Kidney tubule cell (primary cell): ENCODE data around the gene TFF2.
A peak's percentile ranks its signal among the peaks of the same experiment; 100 is the strongest.

Source experiments
- DNase-seq: peaks from one replicate; pipeline ENCODE4 v3.0.0-alpha.2; 2018; ENCODE audit warnings: low spot score

The TFF2 gene

DNA sequence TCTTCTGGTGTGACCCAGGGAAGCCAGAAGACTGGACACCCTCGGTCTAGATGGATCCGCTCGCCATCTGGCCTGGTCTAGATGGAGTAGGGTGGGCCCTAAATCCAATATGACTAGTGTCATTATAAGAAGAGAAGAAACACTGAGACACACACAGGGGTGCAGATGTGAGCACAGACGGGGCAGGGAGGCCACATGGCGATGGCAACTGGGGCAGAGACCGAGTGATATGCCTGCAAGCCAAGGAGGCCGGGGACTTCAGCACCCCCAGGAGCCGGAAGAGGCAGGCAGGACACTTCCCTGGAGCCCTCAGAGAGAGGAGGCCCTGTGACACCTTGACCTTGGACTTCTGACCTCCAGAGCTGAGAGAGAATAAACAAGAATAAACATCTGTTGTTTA, 30.0 kb downstream of the TFF2 start:
- DNase-seq = no peak

- DNase-seq = no peak
Measured at GRCh38 chr21:42319851-42320572, 30.8 kb downstream of the TFF2 start.

- DNase-seq = no peak
Measured at GRCh38 chr21:42319376-42319775, 31.4 kb downstream of the TFF2 start.

DNA sequence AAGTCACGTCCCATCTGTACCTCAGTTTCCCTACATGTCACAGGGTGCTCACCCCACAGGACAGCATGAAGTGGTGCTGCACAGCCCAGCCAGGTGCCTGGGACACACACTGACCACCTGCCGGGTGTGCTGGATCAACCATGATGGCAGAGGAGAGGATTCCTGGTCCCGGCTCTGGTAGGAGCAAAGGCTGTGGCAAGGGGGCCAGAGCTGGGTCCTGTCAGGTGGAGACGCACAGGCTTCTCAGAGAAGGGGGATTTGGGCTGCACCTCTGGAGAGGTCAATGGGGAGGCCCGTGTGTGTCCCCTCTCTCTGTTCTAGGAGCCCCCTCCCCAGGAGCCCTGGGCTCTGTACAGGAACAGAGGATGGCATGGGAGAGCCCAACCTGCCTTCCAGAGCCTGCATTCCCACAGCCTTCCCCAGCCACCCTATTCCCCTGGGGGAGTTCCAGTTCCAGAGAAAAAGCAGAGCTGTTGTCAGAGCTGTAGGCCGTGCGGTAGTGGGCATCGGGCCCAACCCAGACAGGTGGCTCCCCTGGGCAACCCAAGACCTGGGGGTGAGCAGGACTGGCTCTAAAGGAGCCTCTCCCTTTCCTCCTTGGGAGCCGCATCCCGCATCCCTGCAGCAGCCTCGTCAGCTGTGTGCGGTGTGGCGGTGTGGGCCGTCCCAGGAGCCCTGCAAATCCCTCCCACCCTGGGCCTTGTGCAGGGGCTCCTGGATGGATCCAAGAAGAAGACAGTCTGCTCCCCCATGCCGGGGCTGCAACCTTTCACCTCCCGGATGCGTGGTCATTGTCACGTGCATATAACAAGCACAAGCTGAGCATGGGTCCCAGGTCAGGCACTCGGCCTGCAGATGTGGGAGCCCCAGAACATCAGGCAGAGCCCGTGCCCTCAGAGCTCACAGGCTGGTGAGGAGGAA, 32.7 kb downstream of the TFF2 start:
- no peak for DNase-seq

GRCh38 chr21:42317341-42317741, 33.5 kb downstream of the TFF2 start:
- no peak for DNase-seq

- DNase-seq = no peak
Measured at GRCh38 chr21:42316891-42317290, 33.9 kb downstream of the TFF2 start.

- peak; percentile 34 for DNase-seq
Measured at GRCh38 chr21:42315296-42315891, 35.4 kb downstream of the TFF2 start, which contains the start of gene TFF3. TSS of gene TFF3 (minus strand) at chr21:42315409. CDS start at chr21:42315374, 35 bp downstream.

GRCh38 chr21:42314616-42315295, 36.0 kb downstream of the TFF2 start:
- no peak for DNase-seq

DNA sequence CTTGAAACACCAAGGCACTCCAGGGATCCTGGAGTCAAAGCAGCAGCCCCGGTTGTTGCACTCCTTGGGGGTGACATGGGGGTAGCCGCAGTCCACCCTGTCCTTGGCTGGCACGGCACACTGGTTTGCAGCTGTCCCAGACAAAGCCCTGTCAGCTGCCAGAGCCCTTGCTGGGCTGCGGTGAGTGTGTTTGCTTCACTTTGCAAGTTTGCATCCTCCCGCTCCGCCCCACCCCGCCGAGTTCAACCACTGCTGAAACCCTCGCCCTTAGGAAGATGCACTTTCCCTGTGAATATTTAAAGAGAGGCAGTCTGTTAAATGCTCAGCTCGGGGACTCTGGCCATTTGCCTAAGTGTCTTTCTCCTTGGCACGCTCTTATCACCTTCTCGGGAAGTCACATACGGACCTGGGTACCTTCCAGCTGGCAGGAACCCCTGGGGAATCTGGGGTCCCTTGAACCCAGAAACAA, 37.3 kb downstream of the TFF2 start:
- no peak for DNase-seq

DNA sequence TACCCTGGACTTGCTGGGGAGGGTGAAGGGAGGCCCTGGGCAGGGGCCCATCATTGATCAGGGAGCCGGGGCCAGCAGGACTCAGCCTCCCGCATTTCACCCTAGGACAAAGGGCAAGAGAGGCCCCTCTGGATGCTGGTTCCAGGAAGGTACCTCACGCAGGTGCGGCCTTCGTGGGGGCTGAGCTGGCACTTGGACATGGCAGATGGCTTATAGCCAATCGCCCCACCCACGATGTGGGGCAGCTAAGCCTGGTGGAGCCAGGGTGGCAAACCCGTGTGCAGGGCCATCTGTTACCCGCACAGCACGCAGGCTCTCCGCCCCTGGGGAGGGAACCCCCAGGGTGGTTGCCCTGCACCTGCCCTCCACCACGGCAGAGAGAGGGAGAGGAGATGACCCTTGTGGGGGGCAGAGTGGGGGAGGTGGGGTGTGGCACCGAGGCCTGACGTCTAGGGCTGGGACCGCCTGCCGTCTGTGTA, 38.1 kb downstream of the TFF2 start:
- no peak for DNase-seq

GRCh38 chr21:42311816-42312625, 38.8 kb downstream of the TFF2 start:
- no peak for DNase-seq

DNA sequence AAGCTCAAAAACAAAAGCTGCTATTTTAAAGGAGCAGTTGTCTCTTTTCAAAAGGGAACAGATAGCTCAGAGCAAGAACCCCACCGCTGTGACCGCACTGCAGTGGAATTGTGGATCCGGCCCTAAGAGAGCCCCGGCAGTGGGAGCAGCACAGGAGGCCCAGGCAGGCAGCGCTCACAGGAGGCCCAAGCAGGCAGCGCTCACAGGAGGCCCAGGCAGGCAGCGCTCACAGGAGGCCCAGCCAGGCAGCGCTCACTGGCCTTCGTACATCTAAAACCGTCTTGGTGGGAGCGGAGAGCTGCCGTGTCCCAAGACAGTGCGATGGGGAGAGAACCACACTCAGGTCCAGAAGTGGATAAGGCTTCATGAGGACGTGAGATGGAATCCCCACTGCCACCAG, 39.6 kb downstream of the TFF2 start:
- DNase-seq = no peak

DNA sequence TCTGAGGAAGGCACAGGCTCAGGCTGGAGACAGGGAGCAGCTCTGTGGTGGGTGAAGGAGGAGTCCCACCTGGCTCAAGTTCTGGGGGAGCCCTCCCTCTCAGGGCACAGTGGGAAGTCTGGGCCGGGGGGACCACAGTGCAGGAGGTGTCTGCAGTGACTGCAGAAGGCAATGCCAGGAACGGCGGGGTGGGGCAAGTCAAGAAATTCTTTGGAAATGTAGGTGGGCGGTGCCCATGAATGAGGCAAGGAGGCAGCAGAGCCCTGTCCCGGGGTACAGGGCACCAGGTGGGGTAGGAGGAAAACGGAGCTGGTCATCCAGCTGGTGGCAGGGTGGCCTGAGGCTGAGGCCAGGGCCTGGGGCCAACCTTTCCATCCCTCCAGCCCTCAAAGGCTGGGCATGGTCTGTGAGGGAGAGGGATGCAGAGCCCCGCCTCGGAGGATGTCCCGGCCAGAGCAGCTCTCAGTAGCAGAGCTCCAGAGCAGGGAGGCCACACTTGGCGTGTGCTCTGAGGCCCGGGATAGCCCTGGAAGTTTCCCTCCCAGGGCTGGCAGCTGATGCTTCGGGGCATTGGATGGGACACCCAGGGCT, 40.3 kb downstream of the TFF2 start:
- no peak for DNase-seq

- DNase-seq = peak; percentile 35
Measured at GRCh38 chr21:42309753-42310213, 41.0 kb downstream of the TFF2 start.

- DNase-seq = no peak
Measured at GRCh38 chr21:42308914-42309752, 41.7 kb downstream of the TFF2 start.

- no peak for DNase-seq
Measured at GRCh38 chr21:42308161-42308913, 42.5 kb downstream of the TFF2 start.

DNA sequence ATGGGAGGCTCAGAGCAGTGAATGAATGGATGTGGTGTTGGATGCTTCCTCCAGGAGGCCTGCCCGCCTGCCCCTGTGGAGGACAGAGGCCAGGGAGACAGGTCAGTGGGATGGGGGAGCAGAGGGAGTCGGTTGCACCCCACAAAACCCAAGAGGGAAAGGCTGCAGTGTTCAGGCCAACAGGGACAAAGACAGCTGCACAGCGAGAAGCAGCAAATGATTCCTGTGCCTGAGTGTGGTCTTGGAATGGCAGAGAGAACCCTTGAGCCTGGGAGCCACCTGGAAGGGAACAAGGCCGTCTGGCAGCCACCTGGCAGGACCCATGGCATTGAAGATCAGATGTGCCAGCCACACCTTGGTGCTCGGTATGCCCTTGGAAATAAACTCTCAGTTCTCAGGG, 43.7 kb downstream of the TFF2 start:
- no peak for DNase-seq

- DNase-seq = no peak
Measured at GRCh38 chr21:42306366-42307035, 44.3 kb downstream of the TFF2 start.
